HTR-8/SVneo (cell line): ENCODE data around the gene EPHA6.

Source experiments
- DNase-seq: peaks from one replicate; pipeline ENCODE4 v3.0.0; 2011; ENCODE audit warnings: low spot score, mixed read lengths; ENCODE audit not compliant: insufficient read length
- FAIRE-seq: peaks from 2 replicates; lab custom pipeline; 2011; peaks lifted over from hg19 to GRCh38; lab: Jason Lieb, UNC

The EPHA6 gene

GRCh38 chr3:96813820-96814650 lies at the start of gene EPHA6:
TSS of gene EPHA6 (plus strand) at chr3:96814594.
- peak; percentile 43 for DNase-seq
- peak; percentile 44 for FAIRE-seq

- DNase-seq (no peak), FAIRE-seq (no peak)
Measured at GRCh38 chr3:96776818-96777217, 37.6 kb upstream of the EPHA6 start.

GRCh38 chr3:96779810-96780209 lies 34.6 kb upstream of the EPHA6 start:
- DNase-seq (no peak), FAIRE-seq (no peak)

- no peak for DNase-seq
- no peak for FAIRE-seq
Measured at GRCh38 chr3:96796101-96796500, 18.3 kb upstream of the EPHA6 start.

GRCh38 chr3:96803870-96804269 lies 10.5 kb upstream of the EPHA6 start:
- no peak for FAIRE-seq

GRCh38 chr3:96806341-96806740 lies 8.1 kb upstream of the EPHA6 start:
- no peak for FAIRE-seq
- no peak for DNase-seq

More at GRCh38 chr3:96803870-96804269, 10.5 kb upstream of the EPHA6 start:
- no peak for DNase-seq

GRCh38 chr3:96813134-96813819 lies 1.1 kb upstream of the EPHA6 start:
- FAIRE-seq (peak; percentile 89), DNase-seq (peak; percentile 67)

GRCh38 chr3:96814651-96815567 lies 515 bp downstream of the EPHA6 start:
- FAIRE-seq = no peak

GRCh38 chr3:96831175-96831574 lies 16.8 kb downstream of the EPHA6 start:
- FAIRE-seq (no peak), DNase-seq (no peak)

More at GRCh38 chr3:96814651-96815567, 515 bp downstream of the EPHA6 start:
- no peak for DNase-seq

GRCh38 chr3:96833301-96833700 lies 18.9 kb downstream of the EPHA6 start:
- DNase-seq (no peak), FAIRE-seq (no peak)

- DNase-seq = no peak
- no peak for FAIRE-seq
Measured at GRCh38 chr3:96836153-96836915, 21.9 kb downstream of the EPHA6 start.

GRCh38 chr3:96843505-96844203 lies 29.3 kb downstream of the EPHA6 start:
- DNase-seq (no peak), FAIRE-seq (no peak)

- FAIRE-seq (no peak), DNase-seq (no peak)
Measured at GRCh38 chr3:96844204-96844514, 29.8 kb downstream of the EPHA6 start.

GRCh38 chr3:96852849-96853248 lies 38.5 kb downstream of the EPHA6 start:
- FAIRE-seq (no peak), DNase-seq (no peak)

- DNase-seq (no peak), FAIRE-seq (no peak)
Measured at GRCh38 chr3:96860882-96861281, 46.5 kb downstream of the EPHA6 start.

GRCh38 chr3:96863129-96863740 lies 48.8 kb downstream of the EPHA6 start:
- FAIRE-seq (no peak), DNase-seq (peak; percentile 10)

- DNase-seq (no peak), FAIRE-seq (no peak)
Measured at GRCh38 chr3:96865605-96866004, 51.2 kb downstream of the EPHA6 start.

- FAIRE-seq = no peak
- no peak for DNase-seq
Measured at GRCh38 chr3:96869316-96869715, 54.9 kb downstream of the EPHA6 start.

GRCh38 chr3:96877510-96877909 lies 63.1 kb downstream of the EPHA6 start:
- DNase-seq = no peak
- no peak for FAIRE-seq
